Measurements from ENCODE around the gene HAT1.

Gene HAT1

DNA sequence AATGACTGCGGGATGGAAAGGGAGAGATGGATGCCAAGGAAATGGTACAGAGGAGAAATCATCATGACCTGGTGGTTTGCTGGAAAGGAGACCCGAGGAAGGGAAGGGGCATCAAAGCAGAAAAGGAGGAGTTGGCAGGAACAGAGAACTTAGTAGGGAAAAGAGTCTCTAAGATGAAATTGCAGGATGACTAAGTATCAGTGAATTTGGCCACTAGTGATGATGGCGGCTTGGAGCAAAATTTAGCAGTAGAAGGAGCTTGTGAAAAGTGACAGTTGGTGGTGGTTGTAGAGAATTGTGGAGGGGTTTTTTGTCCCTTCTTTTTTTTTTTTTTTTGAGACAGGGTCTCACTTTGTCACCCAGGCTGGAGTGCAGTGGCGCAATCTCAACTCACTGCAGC lies 87.6 kb downstream of the HAT1 start:
- Histone ChIP-seq H3K27ac (ENCODE audit: poor library complexity, severe bottlenecking) (no peak overlapping the region), H3K4me3 (ENCODE audit: severe bottlenecking) (no peak overlapping the region), H3K27me3 (ENCODE audit: insufficient read depth, poor library complexity, severe bottlenecking) (no peaks in the 10 kb centered on the region), H3K4me1 (ENCODE audit: insufficient read depth, poor library complexity, severe bottlenecking) (peaks cover 18% of the 10 kb centered on the region), H3K36me3 (ENCODE audit: low read depth) (peaks cover 4% of the 10 kb centered on the region), H3K9me3 (ENCODE audit: severe bottlenecking) (no peaks in the 10 kb centered on the region)
- ATAC-seq (ENCODE audit: low read depth) (no peak), DNase-seq (ENCODE audit: low spot score) (no peak)
- TF ChIP-seq, protein P1, sequence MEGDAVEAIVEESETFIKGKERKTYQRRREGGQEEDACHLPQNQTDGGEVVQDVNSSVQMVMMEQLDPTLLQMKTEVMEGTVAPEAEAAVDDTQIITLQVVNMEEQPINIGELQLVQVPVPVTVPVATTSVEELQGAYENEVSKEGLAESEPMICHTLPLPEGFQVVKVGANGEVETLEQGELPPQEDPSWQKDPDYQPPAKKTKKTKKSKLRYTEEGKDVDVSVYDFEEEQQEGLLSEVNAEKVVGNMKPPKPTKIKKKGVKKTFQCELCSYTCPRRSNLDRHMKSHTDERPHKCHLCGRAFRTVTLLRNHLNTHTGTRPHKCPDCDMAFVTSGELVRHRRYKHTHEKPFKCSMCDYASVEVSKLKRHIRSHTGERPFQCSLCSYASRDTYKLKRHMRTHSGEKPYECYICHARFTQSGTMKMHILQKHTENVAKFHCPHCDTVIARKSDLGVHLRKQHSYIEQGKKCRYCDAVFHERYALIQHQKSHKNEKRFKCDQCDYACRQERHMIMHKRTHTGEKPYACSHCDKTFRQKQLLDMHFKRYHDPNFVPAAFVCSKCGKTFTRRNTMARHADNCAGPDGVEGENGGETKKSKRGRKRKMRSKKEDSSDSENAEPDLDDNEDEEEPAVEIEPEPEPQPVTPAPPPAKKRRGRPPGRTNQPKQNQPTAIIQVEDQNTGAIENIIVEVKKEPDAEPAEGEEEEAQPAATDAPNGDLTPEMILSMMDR (IDR thresholded peaks at IDR 0.05; ENCODE audit: poor library complexity, severe bottlenecking), result no peak

DNA sequence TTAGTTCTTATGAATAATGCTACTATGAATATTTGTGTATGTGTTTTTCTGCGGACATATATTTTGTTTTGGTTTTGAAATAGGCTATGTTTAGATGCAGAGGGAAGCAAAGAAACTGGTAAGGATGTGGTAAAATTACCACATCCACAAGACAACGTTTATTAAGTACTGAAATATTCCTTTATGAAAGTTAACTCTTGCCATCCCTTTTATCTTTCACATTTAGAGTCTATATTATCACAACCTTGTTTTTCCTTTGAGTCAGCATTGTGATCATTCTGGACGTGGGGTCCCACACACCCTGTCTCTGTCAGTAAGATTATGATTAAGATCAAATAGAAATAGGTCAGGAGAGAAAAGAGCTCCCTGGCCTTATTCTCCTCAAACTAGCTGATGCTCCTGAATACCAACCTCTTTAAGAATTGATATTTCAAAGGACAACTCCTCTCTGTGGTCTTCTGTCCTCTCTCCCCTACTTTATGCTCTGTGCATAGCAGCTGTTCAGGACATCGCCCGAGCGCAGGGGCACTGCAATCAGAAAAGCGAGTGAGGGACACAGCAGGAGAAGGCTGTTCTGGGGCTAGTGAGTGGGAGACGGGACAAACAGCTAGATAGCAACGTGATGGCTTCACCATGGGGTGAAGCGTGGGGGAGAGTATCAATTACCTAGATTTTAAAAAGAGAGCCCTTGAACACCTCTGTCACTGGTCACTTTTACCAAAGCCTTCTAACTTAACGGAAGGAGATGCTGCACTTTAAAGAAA lies 89.7 kb downstream of the HAT1 start:
- Histone ChIP-seq H3K4me1 (ENCODE audit: insufficient read depth, poor library complexity, severe bottlenecking) (peaks cover 18% of the 10 kb centered on the region), H3K27me3 (ENCODE audit: insufficient read depth, poor library complexity, severe bottlenecking) (no peaks in the 10 kb centered on the region), H3K4me3 (ENCODE audit: severe bottlenecking) (no peak overlapping the region), H3K27ac (ENCODE audit: poor library complexity, severe bottlenecking) (no peak overlapping the region), H3K36me3 (ENCODE audit: low read depth) (peaks cover 4% of the 10 kb centered on the region), H3K9me3 (ENCODE audit: severe bottlenecking) (no peaks in the 10 kb centered on the region)
- ATAC-seq (ENCODE audit: low read depth), result no peak
- TF ChIP-seq, protein P1 (IDR thresholded peaks at IDR 0.05; ENCODE audit: poor library complexity, severe bottlenecking), result no peak
- DNase-seq (ENCODE audit: low spot score), result no peak

DNA sequence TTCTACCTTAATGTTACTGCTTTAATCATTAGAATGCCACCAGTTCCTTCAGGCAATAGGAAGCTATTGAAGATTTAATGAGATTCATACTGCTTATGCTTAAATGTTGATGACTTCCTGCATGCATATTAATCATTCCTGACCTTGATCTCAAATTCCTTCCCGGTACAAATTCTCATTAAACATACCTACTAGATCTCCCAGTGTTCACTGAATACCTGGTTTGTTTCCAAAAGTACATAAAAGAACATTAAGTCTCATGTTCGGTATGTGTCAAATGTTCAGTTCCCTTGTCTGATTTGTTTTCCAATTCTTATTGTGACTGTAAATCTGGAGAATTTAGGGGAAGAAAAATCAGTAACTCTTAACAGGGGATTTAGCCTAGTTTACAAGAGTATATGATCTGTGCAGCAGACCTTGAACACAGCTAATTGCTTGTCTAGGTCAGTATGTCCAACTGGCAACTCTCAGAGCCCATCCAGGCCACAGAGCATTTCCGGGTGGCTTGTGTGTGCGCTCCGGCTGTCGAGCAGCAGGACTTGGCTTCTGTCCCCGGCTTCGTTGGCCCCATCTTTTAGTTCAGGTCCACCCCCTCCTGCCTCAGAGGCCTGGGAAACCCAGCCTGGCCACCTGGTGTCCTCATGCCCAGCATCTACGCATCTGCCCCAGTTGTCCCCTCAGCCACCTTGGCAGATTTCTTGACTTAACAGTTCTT lies 90.6 kb downstream of the HAT1 start:
- no peak overlapping the region for H3K4me3 ChIP-seq (ENCODE audit: severe bottlenecking)
- no peak for ATAC-seq (ENCODE audit: low read depth)
- no peaks in the 10 kb centered on the region for H3K27me3 ChIP-seq (ENCODE audit: insufficient read depth, poor library complexity, severe bottlenecking)
- TF ChIP-seq, protein P1 (IDR thresholded peaks at IDR 0.05; ENCODE audit: poor library complexity, severe bottlenecking), result no peak
- H3K36me3 ChIP-seq (ENCODE audit: low read depth), result peaks cover 4% of the 10 kb centered on the region
- H3K4me1 ChIP-seq (ENCODE audit: insufficient read depth, poor library complexity, severe bottlenecking), result peaks cover 18% of the 10 kb centered on the region
- no peak overlapping the region for H3K27ac ChIP-seq (ENCODE audit: poor library complexity, severe bottlenecking)
- H3K9me3 ChIP-seq (ENCODE audit: severe bottlenecking), result no peaks in the 10 kb centered on the region
- no peak for DNase-seq (ENCODE audit: low spot score)

DNA sequence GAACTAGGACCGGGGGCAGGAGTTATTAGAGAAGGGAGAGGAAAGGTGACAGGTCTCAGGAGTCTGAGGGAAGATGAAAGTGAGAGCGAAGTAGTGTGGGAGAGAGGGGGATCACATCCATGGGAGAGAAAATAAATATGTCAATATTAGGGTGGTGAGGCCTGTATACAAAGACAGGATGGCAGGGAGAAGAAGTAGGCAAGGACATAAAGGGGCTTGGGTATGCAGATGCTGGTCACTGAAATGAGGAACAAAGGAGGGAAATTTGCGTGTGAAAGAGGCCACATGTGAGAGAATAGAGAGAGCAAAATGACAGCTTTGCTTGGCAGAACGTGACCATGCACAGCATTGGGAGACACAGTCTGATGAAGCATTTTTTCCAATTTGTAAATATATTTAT lies 91.1 kb downstream of the HAT1 start:
- no peak overlapping the region for H3K4me3 ChIP-seq (ENCODE audit: severe bottlenecking)
- peaks cover 14% of the 10 kb centered on the region for H3K4me1 ChIP-seq (ENCODE audit: insufficient read depth, poor library complexity, severe bottlenecking)
- H3K27ac ChIP-seq (ENCODE audit: poor library complexity, severe bottlenecking), result no peak overlapping the region
- TF ChIP-seq, protein P1 (IDR thresholded peaks at IDR 0.05; ENCODE audit: poor library complexity, severe bottlenecking), result no peak
- H3K36me3 ChIP-seq (ENCODE audit: low read depth), result peaks cover under 1% of the 10 kb centered on the region; the same call in 1 of the 2 replicates
- H3K27me3 ChIP-seq (ENCODE audit: insufficient read depth, poor library complexity, severe bottlenecking), result no peaks in the 10 kb centered on the region
- ATAC-seq (ENCODE audit: low read depth) (no peak), DNase-seq (ENCODE audit: low spot score) (no peak)
- H3K9me3 ChIP-seq (ENCODE audit: severe bottlenecking), result no peaks in the 10 kb centered on the region

Measured in RWPE2 (cell line).